GM12873 (cell line): ENCODE results near the gene KRTAP19-3.

Source experiments
- CTCF ChIP-seq: IDR thresholded peaks from 2 replicates; pipeline ENCODE4 v1.5.1; 2012; ENCODE audit warnings: low read depth, mild to moderate bottlenecking, moderate library complexity, low read length, control low read depth; ENCODE audit not compliant: insufficient read depth; ENCODE audit errors: missing control alignments

The KRTAP19-3 gene

GRCh38 chr21:30491963-30492428, at the start of gene KRTAP19-3:
Gene KRTAP19-3 (minus strand): TSS chr21:30492013. CDS start chr21:30491957, 56 bp downstream.
- no peak for TF ChIP-seq CTCF

- TF ChIP-seq CTCF, result no peak
Observed at GRCh38 chr21:30518876-30519275, 27.1 kb upstream of the KRTAP19-3 start.

GRCh38 chr21:30515681-30516080, 23.9 kb upstream of the KRTAP19-3 start:
- TF ChIP-seq CTCF, result no peak

- peak; percentile 47 for TF ChIP-seq CTCF
Observed at GRCh38 chr21:30505621-30506205, 13.9 kb upstream of the KRTAP19-3 start.

- no peak for TF ChIP-seq CTCF
Observed at GRCh38 chr21:30502041-30502440, 10.2 kb upstream of the KRTAP19-3 start, which contains the start of gene KRTAP19-5. Gene KRTAP19-5 (minus strand): TSS chr21:30502141. CDS start chr21:30502090, 51 bp downstream.

- TF ChIP-seq CTCF, result no peak
Observed at GRCh38 chr21:30497065-30497464, 5.3 kb upstream of the KRTAP19-3 start, which contains the start of gene KRTAP19-4. Gene KRTAP19-4 (minus strand): TSS chr21:30497165. CDS start chr21:30497110, 55 bp downstream.

- TF ChIP-seq CTCF, result no peak
Observed at GRCh38 chr21:30487336-30487735, 4.5 kb downstream of the KRTAP19-3 start, which contains the start of gene KRTAP19-2. Gene KRTAP19-2 (minus strand): TSS chr21:30487436. CDS start chr21:30487348, 88 bp downstream.
